ENCODE measurements around the gene SZRD1.

Gene SZRD1

GRCh38 chr1:16397120-16397519 is 30.1 kb downstream of the SZRD1 start:
- DNase-seq (ENCODE audit: low read depth), result no peak

- DNase-seq (ENCODE audit: low read depth), result no peak
Observed at GRCh38 chr1:16398371-16398953, 31.4 kb downstream of the SZRD1 start.

GRCh38 chr1:16402742-16403141 is 35.7 kb downstream of the SZRD1 start:
- DNase-seq (ENCODE audit: low read depth), result no peak

GRCh38 chr1:16405441-16405840 is 38.4 kb downstream of the SZRD1 start:
- DNase-seq (ENCODE audit: low read depth), result no peak

- no peak for DNase-seq (ENCODE audit: low read depth)
Observed at GRCh38 chr1:16406868-16407267, 39.8 kb downstream of the SZRD1 start.

- no peak for DNase-seq (ENCODE audit: low read depth)
Observed at GRCh38 chr1:16409536-16410152, 42.6 kb downstream of the SZRD1 start.

- no peak for DNase-seq (ENCODE audit: low read depth)
Observed at GRCh38 chr1:16410803-16411202, 43.8 kb downstream of the SZRD1 start.

GRCh38 chr1:16413191-16413590 is 46.1 kb downstream of the SZRD1 start:
- DNase-seq (ENCODE audit: low read depth), result no peak

GRCh38 chr1:16418823-16419425 is 51.9 kb downstream of the SZRD1 start:
- no peak for DNase-seq (ENCODE audit: low read depth)

GRCh38 chr1:16420424-16421118 is 53.5 kb downstream of the SZRD1 start:
- peak; percentile 40 for DNase-seq (ENCODE audit: low read depth)

- no peak for DNase-seq (ENCODE audit: low read depth)
Observed at GRCh38 chr1:16421201-16421600, 54.2 kb downstream of the SZRD1 start.

GRCh38 chr1:16422041-16422440 is 55.0 kb downstream of the SZRD1 start:
- DNase-seq (ENCODE audit: low read depth), result no peak

GRCh38 chr1:16425125-16426025 is 58.3 kb downstream of the SZRD1 start:
- DNase-seq (ENCODE audit: low read depth), result no peak

GRCh38 chr1:16430606-16431005 is 63.6 kb downstream of the SZRD1 start:
- no peak for DNase-seq (ENCODE audit: low read depth)

- no peak for DNase-seq (ENCODE audit: low read depth)
Observed at GRCh38 chr1:16433030-16433429, 66.0 kb downstream of the SZRD1 start.

- no peak for DNase-seq (ENCODE audit: low read depth)
Observed at GRCh38 chr1:16434007-16434406, 67.0 kb downstream of the SZRD1 start.

- no peak for DNase-seq (ENCODE audit: low read depth)
Observed at GRCh38 chr1:16434501-16434900, 67.5 kb downstream of the SZRD1 start.

- no peak for DNase-seq (ENCODE audit: low read depth)
Observed at GRCh38 chr1:16436946-16437474, 70.0 kb downstream of the SZRD1 start, which contains the start of gene SPATA21. Gene SPATA21 (minus strand): TSS chr1:16437424. CDS start chr1:16431371, 6,053 bp downstream.

- no peak for DNase-seq (ENCODE audit: low read depth)
Observed at GRCh38 chr1:16438516-16438915, 71.5 kb downstream of the SZRD1 start.

- no peak for DNase-seq (ENCODE audit: low read depth)
Observed at GRCh38 chr1:16438924-16439323, 71.9 kb downstream of the SZRD1 start.

- DNase-seq (ENCODE audit: low read depth), result peak; percentile 2
Observed at GRCh38 chr1:16440131-16440469, 73.1 kb downstream of the SZRD1 start.
